K562 (cell line): ENCODE data around the gene LRRC74B.

ENCODE experiments used
- CREB1 ChIP-seq, 2 experiments: sonication (generic) in 1 of 2; formaldehyde crosslinking in 1 of 2; IDR thresholded peaks; 2 replicates each; pipeline versions ENCODE4 v1.6.1 to v1.8.0; 2012 to 2022; ENCODE audit warnings: inconsistent platforms in 1 of 2, mild to moderate bottlenecking in 1 of 2, missing genetic modification reagents in 1 of 2, moderate library complexity in 1 of 2
- POLR2AphosphoS5 ChIP-seq: IDR thresholded peaks from 2 replicates; pipeline ENCODE4 v1.6.1; 2011; ENCODE audit warnings: mild to moderate bottlenecking, low read depth, low read length, moderate library complexity; ENCODE audit not compliant: control insufficient read depth, insufficient read depth
- SMAD3 ChIP-seq: fragments of 450-650 bp; formaldehyde crosslinking; conservative IDR thresholded peaks from 2 replicates; pipeline ENCODE4 v1.4.0; 2020; ENCODE audit warnings: mild to moderate bottlenecking
- YY1 ChIP-seq, 3 experiments: IDR thresholded peaks; 2 replicates each; pipeline ENCODE4 v1.6.1; 2011; ENCODE audit warnings: low read length in 2 of 3, mild to moderate bottlenecking in 2 of 3, moderate library complexity in 2 of 3, borderline replicate concordance in 1 of 3, control low read depth in 1 of 3, low read depth in 1 of 3; ENCODE audit not compliant: insufficient read depth in 3 of 3, insufficient replicate concordance in 2 of 3, control insufficient read depth in 1 of 3, insufficient read length in 1 of 3; ENCODE audit errors: extremely low read depth in 1 of 3
- ZNF431 ChIP-seq: sonication (generic); formaldehyde crosslinking; IDR thresholded peaks from 2 replicates; pipeline ENCODE4 v1.8.0; 2022; ENCODE audit warnings: mild to moderate bottlenecking, missing genetic modification reagents
- TF ChIP-seq, protein P1 (sequence below), 2 experiments: fragments of 450-650 bp in 1 of 2; sonication (generic) in 1 of 2; formaldehyde crosslinking in 1 of 2; IDR thresholded peaks in 1 of 2; conservative IDR thresholded peaks in 1 of 2; 2 replicates each; pipeline versions ENCODE4 v1.6.1 to v1.8.1; 2016 to 2023; ENCODE audit warnings: mild to moderate bottlenecking in 2 of 2, moderate library complexity in 2 of 2, inconsistent platforms in 1 of 2, missing genetic modification reagents in 1 of 2
- TF ChIP-seq, protein P2 (sequence below), 3 experiments: IDR thresholded peaks in 2 of 3; conservative IDR thresholded peaks in 1 of 3; 2 replicates each; pipeline ENCODE4 v1.5.1; 2011 to 2012; ENCODE audit warnings: low read length in 3 of 3, mild to moderate bottlenecking in 3 of 3, control low read depth in 2 of 3, improper control_type of control experiment in 1 of 3, inconsistent platforms in 1 of 3, low read depth in 1 of 3, mixed read lengths in 1 of 3, moderate library complexity in 1 of 3; ENCODE audit not compliant: insufficient read depth in 2 of 3

GRCh38 chr22:21068681-21069276 is 23.0 kb downstream of the LRRC74B start:
- no peak for TF ChIP-seq YY1 (IDR thresholded peaks at IDR 0.05; ENCODE audit: borderline replicate concordance in 1 of 3, control insufficient read depth in 1 of 3, extremely low read depth in 1 of 3, insufficient read depth in 3 of 3, insufficient read length in 1 of 3, insufficient replicate concordance in 2 of 3, low read depth in 1 of 3, low read length in 2 of 3)
- no peak for TF ChIP-seq ZNF431 (CRISPR knock-in tag)
- TF ChIP-seq CREB1 (IDR thresholded peaks at IDR 0.05) = no peak
- no peak for TF ChIP-seq CREB1 (CRISPR knock-in tag; IDR thresholded peaks at IDR 0.05)
- TF ChIP-seq POLR2AphosphoS5 = no peak
- TF ChIP-seq, protein P1, sequence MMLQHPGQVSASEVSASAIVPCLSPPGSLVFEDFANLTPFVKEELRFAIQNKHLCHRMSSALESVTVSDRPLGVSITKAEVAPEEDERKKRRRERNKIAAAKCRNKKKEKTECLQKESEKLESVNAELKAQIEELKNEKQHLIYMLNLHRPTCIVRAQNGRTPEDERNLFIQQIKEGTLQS (IDR thresholded peaks at IDR 0.05) = no peak
- TF ChIP-seq, protein P1 (CRISPR knock-in tag; conservative IDR thresholded peaks at IDR 0.05) = no peak
- TF ChIP-seq, protein P2, sequence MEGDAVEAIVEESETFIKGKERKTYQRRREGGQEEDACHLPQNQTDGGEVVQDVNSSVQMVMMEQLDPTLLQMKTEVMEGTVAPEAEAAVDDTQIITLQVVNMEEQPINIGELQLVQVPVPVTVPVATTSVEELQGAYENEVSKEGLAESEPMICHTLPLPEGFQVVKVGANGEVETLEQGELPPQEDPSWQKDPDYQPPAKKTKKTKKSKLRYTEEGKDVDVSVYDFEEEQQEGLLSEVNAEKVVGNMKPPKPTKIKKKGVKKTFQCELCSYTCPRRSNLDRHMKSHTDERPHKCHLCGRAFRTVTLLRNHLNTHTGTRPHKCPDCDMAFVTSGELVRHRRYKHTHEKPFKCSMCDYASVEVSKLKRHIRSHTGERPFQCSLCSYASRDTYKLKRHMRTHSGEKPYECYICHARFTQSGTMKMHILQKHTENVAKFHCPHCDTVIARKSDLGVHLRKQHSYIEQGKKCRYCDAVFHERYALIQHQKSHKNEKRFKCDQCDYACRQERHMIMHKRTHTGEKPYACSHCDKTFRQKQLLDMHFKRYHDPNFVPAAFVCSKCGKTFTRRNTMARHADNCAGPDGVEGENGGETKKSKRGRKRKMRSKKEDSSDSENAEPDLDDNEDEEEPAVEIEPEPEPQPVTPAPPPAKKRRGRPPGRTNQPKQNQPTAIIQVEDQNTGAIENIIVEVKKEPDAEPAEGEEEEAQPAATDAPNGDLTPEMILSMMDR (IDR thresholded peaks at IDR 0.05 in 2 of 3, conservative IDR thresholded peaks at IDR 0.05 in 1 of 3; ENCODE audit: insufficient read depth in 2 of 3, low read depth in 1 of 3, low read length in 3 of 3) = peak; percentile 25 to 44 (median 33); a peak in 3 of 6 replicates
- TF ChIP-seq SMAD3 (CRISPR knock-in tag) = no peak
